H1 (cell line): Measurements from ENCODE around the gene SLC7A9. TPM values are rescaled to one million over a fixed set of nuclear protein-coding genes. Genes with fewer than 3 reads are reported as not detected.
A peak's percentile ranks its signal among the peaks of the same experiment; 100 is the strongest.

ENCODE experiments used
- CTCF ChIA-PET: fragments of 300-600 bp; sonication (Branson Sonifier 250); formaldehyde crosslinking; loops from one replicate; lab custom pipeline; 2021; ENCODE audit not compliant: partially characterized antibody; lab: Charles Lee
- POLR2A ChIA-PET: fragments of 300-600 bp; sonication (Branson Sonifier 250); formaldehyde crosslinking; loops from one replicate; lab custom pipeline; 2021; ENCODE audit warnings: inconsistent platforms; ENCODE audit not compliant: partially characterized antibody; lab: Charles Lee
- DNase-seq, 2 experiments: peaks; one replicate each; pipeline versions ENCODE4 v3.0.0 to v3.0.0-alpha.2; 2010 to 2022; ENCODE audit warnings: low spot score in 2 of 2, low read depth in 1 of 2, mixed read lengths in 1 of 2
- FAIRE-seq: peaks from 2 replicates; lab custom pipeline; 2011; peaks lifted over from hg19 to GRCh38; lab: Jason Lieb, UNC
- H2AFZ ChIP-seq: 2 replicates; pipeline ENCODE4 v1.8.1; 2012; ENCODE audit warnings: low read length, inconsistent platforms
- H2AK5ac ChIP-seq: 2 replicates; pipeline ENCODE4 v1.6.1; 2013; ENCODE audit warnings: low read depth, low read length
- H2BK120ac ChIP-seq: replicated peaks from 2 replicates; pipeline ENCODE3; 2013; ENCODE audit warnings: low read depth, low read length, inconsistent platforms
- H2BK12ac ChIP-seq: 2 replicates; pipeline ENCODE4 v1.6.1; 2013; ENCODE audit warnings: low read depth, low read length
- H2BK15ac ChIP-seq: 2 replicates; pipeline ENCODE4 v1.6.1; 2013; ENCODE audit warnings: low read length
- H2BK20ac ChIP-seq: 2 replicates; pipeline ENCODE4 v1.6.1; 2013; ENCODE audit warnings: low read length
- H2BK5ac ChIP-seq: 2 replicates; pipeline ENCODE4 v1.6.1; 2013; ENCODE audit warnings: low read depth, low read length
- H3K14ac ChIP-seq: 2 replicates; pipeline ENCODE4 v1.6.1; 2013; ENCODE audit warnings: inconsistent platforms; ENCODE audit not compliant: insufficient read length
- H3K18ac ChIP-seq: 2 replicates; pipeline ENCODE4 v1.6.1; 2013; ENCODE audit warnings: low read length; ENCODE audit errors: extremely low read depth
- H3K23ac ChIP-seq: 2 replicates; pipeline ENCODE4 v1.6.1; 2013; ENCODE audit warnings: inconsistent platforms; ENCODE audit not compliant: insufficient read length
- H3K23me2 ChIP-seq: 2 replicates; pipeline ENCODE4 v1.6.1; 2013; ENCODE audit warnings: low read depth, low read length
- H3K27ac ChIP-seq: 2 replicates; pipeline ENCODE4 v1.6.1; 2011; ENCODE audit warnings: low read depth, low read length, inconsistent platforms
- H3K27me3 ChIP-seq, 4 experiments: replicated peaks in 1 of 4; 1 replicate in 1 of 4; 2 replicates in 3 of 4; pipeline versions ENCODE4 v1.6.1 to v1.8.1; 2011 to 2013; ENCODE audit warnings: low read length in 3 of 4, mild to moderate bottlenecking in 3 of 4, inconsistent platforms in 2 of 4, mixed read lengths in 2 of 4, moderate library complexity in 1 of 4; ENCODE audit not compliant: control insufficient read depth in 3 of 4, insufficient read depth in 3 of 4; ENCODE audit errors: extremely low read depth in 1 of 4
- H3K36me3 ChIP-seq, 4 experiments: 2 replicates each; pipeline versions ENCODE4 v1.6.1 to v1.8.1; 2011 to 2013; ENCODE audit warnings: mild to moderate bottlenecking in 4 of 4, low read length in 3 of 4, moderate library complexity in 2 of 4, control low read depth in 1 of 4, inconsistent platforms in 1 of 4; ENCODE audit not compliant: insufficient read depth in 4 of 4, control insufficient read depth in 2 of 4
- H3K4ac ChIP-seq: replicated peaks from 2 replicates; pipeline ENCODE3; 2013; ENCODE audit warnings: low read length, low read depth, mixed read lengths, inconsistent platforms; ENCODE audit not compliant: insufficient read length
- H3K4me1 ChIP-seq, 4 experiments: replicated peaks in 1 of 4; 1 replicate in 1 of 4; 2 replicates in 3 of 4; pipeline versions ENCODE4 v1.6.1 to v1.8.1; 2011 to 2013; ENCODE audit warnings: low read length in 3 of 4, inconsistent platforms in 2 of 4, mixed read lengths in 1 of 4; ENCODE audit not compliant: insufficient read depth in 4 of 4, control insufficient read depth in 3 of 4
- H3K4me2 ChIP-seq, 2 experiments: 2 replicates each; pipeline versions ENCODE4 v1.6.1 to v1.8.1; 2011 to 2013; ENCODE audit warnings: low read depth in 2 of 2, low read length in 2 of 2, control low read depth in 1 of 2, inconsistent platforms in 1 of 2, mild to moderate bottlenecking in 1 of 2; ENCODE audit not compliant: insufficient read depth in 1 of 2
- H3K4me3 ChIP-seq, 4 experiments: fragments of 200-600, 300-600 bp in 1 of 4; sonication (generic), shearing (Covaris generic), sonication (Bioruptor Twin) in 1 of 4; 2 replicates each; pipeline versions ENCODE4 v1.5.1 to v1.8.1; 2011 to 2016; ENCODE audit warnings: low read length in 4 of 4, low read depth in 3 of 4, control low read depth in 2 of 4, inconsistent platforms in 2 of 4, mild to moderate bottlenecking in 2 of 4, mixed read lengths in 1 of 4, moderate library complexity in 1 of 4; ENCODE audit not compliant: insufficient read depth in 2 of 4; ENCODE audit errors: extremely low read depth in 1 of 4
- H3K56ac ChIP-seq: replicated peaks from 2 replicates; pipeline ENCODE3; 2013; ENCODE audit warnings: low read depth, mild to moderate bottlenecking, mixed read lengths, low read length, inconsistent platforms; ENCODE audit not compliant: insufficient read length
- H3K79me1 ChIP-seq: 2 replicates; pipeline ENCODE4 v1.6.1; 2013; ENCODE audit warnings: low read depth, low read length, control low read depth
- H3K79me2 ChIP-seq, 2 experiments: 2 replicates each; pipeline versions ENCODE4 v1.6.1 to v1.8.1; 2012 to 2013; ENCODE audit warnings: low read length in 2 of 2, mild to moderate bottlenecking in 2 of 2, inconsistent platforms in 1 of 2; ENCODE audit not compliant: insufficient read depth in 2 of 2, control insufficient read depth in 1 of 2
- H3K9ac ChIP-seq, 4 experiments: replicated peaks in 1 of 4; 1 replicate in 1 of 4; 2 replicates in 3 of 4; pipeline versions ENCODE4 v1.6.1 to v1.8.1; 2011 to 2013; ENCODE audit warnings: low read depth in 3 of 4, low read length in 3 of 4, control low read depth in 2 of 4, mild to moderate bottlenecking in 2 of 4, moderate library complexity in 2 of 4, inconsistent platforms in 1 of 4; ENCODE audit errors: extremely low read depth in 1 of 4
- H3K9me3 ChIP-seq, 2 experiments: 2 replicates each; pipeline versions ENCODE4 v1.6.1 to v1.8.1; 2012 to 2013; ENCODE audit warnings: mild to moderate bottlenecking in 2 of 2, moderate library complexity in 2 of 2, control low read depth in 1 of 2, inconsistent platforms in 1 of 2, low read depth in 1 of 2, low read length in 1 of 2, mixed read lengths in 1 of 2; ENCODE audit not compliant: insufficient read depth in 2 of 2
- H4K20me1 ChIP-seq, 2 experiments: replicated peaks in 1 of 2; 2 replicates each; pipeline versions ENCODE3 to v1.8.1; 2011 to 2013; ENCODE audit warnings: inconsistent platforms in 2 of 2, low read length in 2 of 2, mild to moderate bottlenecking in 1 of 2; ENCODE audit not compliant: insufficient read depth in 2 of 2, control insufficient read depth in 1 of 2
- H4K5ac ChIP-seq: 2 replicates; pipeline ENCODE4 v1.6.1; 2013; ENCODE audit warnings: low read length, low read depth, mixed read lengths, inconsistent platforms; ENCODE audit not compliant: insufficient read length
- H4K8ac ChIP-seq: 2 replicates; pipeline ENCODE4 v1.8.0; 2013; ENCODE audit warnings: mild to moderate bottlenecking, moderate library complexity, low read length, inconsistent platforms; ENCODE audit not compliant: insufficient read depth; ENCODE audit errors: extremely low read depth
- H4K91ac ChIP-seq: replicated peaks from 2 replicates; pipeline ENCODE3; 2013; ENCODE audit warnings: low read length, mixed read lengths, inconsistent platforms; ENCODE audit not compliant: insufficient read length
- CHD2 ChIP-seq: IDR thresholded peaks from 2 replicates; pipeline ENCODE4 v1.6.1; 2012; ENCODE audit warnings: low read length, improper control_type of control experiment
- EGR1 ChIP-seq: IDR thresholded peaks from 2 replicates; pipeline ENCODE4 v1.6.1; 2011; ENCODE audit warnings: low read depth, low read length, borderline replicate concordance
- EZH2 ChIP-seq: fragments of 200-600 bp; sonication (generic); IDR thresholded peaks from 2 replicates; pipeline ENCODE4 v1.7.1; 2012; ENCODE audit warnings: low read depth, mild to moderate bottlenecking, moderate library complexity, low read length, inconsistent platforms; ENCODE audit not compliant: severe bottlenecking
- JUN ChIP-seq: IDR thresholded peaks from 2 replicates; pipeline ENCODE4 v1.6.1; 2011; ENCODE audit warnings: low read depth, mild to moderate bottlenecking, improper control_type of control experiment, low read length
- KDM1A ChIP-seq: fragments of 200-600, 300-600 bp; sonication (generic); IDR thresholded peaks from 2 replicates; pipeline ENCODE4 v1.7.1; 2016; ENCODE audit warnings: mild to moderate bottlenecking, low read length, borderline replicate concordance
- MAX ChIP-seq: IDR thresholded peaks from 2 replicates; pipeline ENCODE4 v1.6.1; 2012; ENCODE audit warnings: inconsistent platforms
- SRF ChIP-seq: IDR thresholded peaks from 2 replicates; pipeline ENCODE4 v1.6.1; 2011; ENCODE audit warnings: mild to moderate bottlenecking, low read depth, low read length, moderate library complexity
- TAF7 ChIP-seq: optimal IDR thresholded peaks from 2 replicates; pipeline ENCODE3; 2011; ENCODE audit warnings: low read depth, mild to moderate bottlenecking, inconsistent platforms, low read length, moderate library complexity, borderline replicate concordance
- whole genome bisulfite sequencing, 2 experiments: shearing (Covaris generic) in 1 of 2; methylation state at CpG; one replicate each; pipeline versions ENCODE4 v1.1.6 to v1.1.7; 2013 to 2015; ENCODE audit warnings: low lambda C conversion rate in 2 of 2, mixed read lengths in 2 of 2, inconsistent platforms in 1 of 2, low coverage in 1 of 2, missing lambda C conversion rate in 1 of 2; ENCODE audit not compliant: insufficient replicate concordance in 2 of 2, insufficient coverage in 1 of 2, insufficient read length in 1 of 2; ENCODE audit errors: extremely low coverage in 1 of 2, missing lambda C conversion rate in 1 of 2; 5-methylcytosine and 5-hydroxymethylcytosine counted together
- polyA plus RNA-seq, 7 experiments: library from polyadenylated mRNA; depleted of rRNA in 3 of 7; stranded (reverse) in 5 of 7; unstranded in 2 of 7; fragments of >200 nt in 5 of 7; fragments of 200-250 nt in 2 of 7; gene quantifications; 1 replicate in 5 of 7; 2 replicates in 1 of 7; 4 replicates in 1 of 7; pipeline versions ENCODE4 v1.2.1 to v1.2.3, GENCODE V29; 2011 to 2013; ENCODE audit warnings: missing spikeins in 2 of 7, mixed read lengths in 2 of 7
- total RNA-seq: library from RNA; stranded (reverse); fragmentation: NEBNext Ultra II Directional; extraction: Animal tissue kit (Norgen Biotek cat#: 25700); gene quantifications from 2 replicates; pipeline ENCODE4 v1.2.1, GENCODE V29; 2021
- TF ChIP-seq, protein P1 (sequence below), 3 experiments: IDR thresholded peaks; 1 replicate in 2 of 3; 2 replicates in 1 of 3; pipeline versions ENCODE4 v1.5.1 to v1.6.1; 2011; ENCODE audit warnings: low read length in 3 of 3, mild to moderate bottlenecking in 3 of 3, inconsistent platforms in 2 of 3, low read depth in 1 of 3, moderate library complexity in 1 of 3; ENCODE audit not compliant: insufficient read depth in 1 of 3; ENCODE audit errors: control extremely low read depth in 1 of 3

SLC7A9 gene
- total and polyA plus RNA-seq, 2 of the 8 experiments (the other 6 are each of a cell fraction or from before 2014, with no cell fraction given) = 0.15 TPM; not detected in 1

DNA sequence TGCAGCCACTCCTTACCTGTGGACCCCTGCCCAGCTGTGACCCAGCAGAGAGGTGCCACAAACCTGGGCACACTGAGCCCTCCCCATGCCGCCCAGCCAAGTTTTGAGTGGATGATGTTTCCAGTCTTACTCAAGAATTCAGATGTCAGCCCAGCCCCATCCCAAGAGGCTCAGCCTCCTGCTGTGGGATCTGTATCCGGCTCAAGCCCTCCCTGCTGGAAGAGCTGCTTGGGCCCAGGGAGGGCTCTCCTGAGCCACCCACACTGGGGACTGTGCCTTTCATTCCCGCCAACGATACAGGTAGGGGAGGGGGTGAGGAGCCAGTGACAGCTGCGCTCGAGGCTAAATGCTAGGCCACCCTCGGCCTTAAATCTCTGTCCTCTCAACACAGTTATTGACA, 5.9 kb upstream of the SLC7A9 start:
- no peaks in the 10 kb centered on the region for H3K27me3 ChIP-seq
- H3K79me1 ChIP-seq = no peaks in the 10 kb centered on the region
- H3K79me2 ChIP-seq = no peaks in the 10 kb centered on the region
- no peaks in the 10 kb centered on the region for H3K36me3 ChIP-seq
- no peak overlapping the region for H2BK12ac ChIP-seq
- no peak overlapping the region for H4K91ac ChIP-seq
- H4K5ac ChIP-seq = no peak overlapping the region
- no peak overlapping the region for H2BK5ac ChIP-seq
- H4K8ac ChIP-seq = no peak overlapping the region
- H3K56ac ChIP-seq = no peak overlapping the region
- no peaks in the 10 kb centered on the region for H3K9me3 ChIP-seq
- no peak overlapping the region for H2BK20ac ChIP-seq
- no peak overlapping the region for H2BK120ac ChIP-seq
- CTCF ChIA-PET = interaction anchor here (0.8 to 1.7 kb wide), 2 partner anchors 9 to 13 kb away, joined by 3 read pairs; no protein-coding TSS in a partner anchor
- no peak overlapping the region for H2AFZ ChIP-seq
- DNase-seq = peak in 1 of 2 experiments; percentile 51
- H3K4ac ChIP-seq = no peak overlapping the region
- no peak overlapping the region for H2BK15ac ChIP-seq
- H2AK5ac ChIP-seq = no peak overlapping the region
- no peak overlapping the region for H3K9ac ChIP-seq
- H3K4me1 ChIP-seq = peaks cover 0 to 3% (median 2%) of the 10 kb centered on the region in 4 experiments; a peak in 4 of 7 replicates
- peaks cover 0 to 1% of the 10 kb centered on the region in 2 experiments for H4K20me1 ChIP-seq
- H3K4me2 ChIP-seq = no peak overlapping the region
- no peak for FAIRE-seq
- H3K18ac ChIP-seq = no peak overlapping the region
- no peak overlapping the region for H3K4me3 ChIP-seq
- no peak overlapping the region for H3K23ac ChIP-seq
- no peak overlapping the region for H3K14ac ChIP-seq
- H3K23me2 ChIP-seq = no peaks in the 10 kb centered on the region
- H3K27ac ChIP-seq = no peak overlapping the region
- POLR2A ChIA-PET = no interaction called here
- 64% methylated on average over 7 of the region's 7 CpGs; no CpG with 5 or more reads in 1 of the 2 experiments for WGBS, 2 experiments
- TF ChIP-seq CHD2 = no peak
- TF ChIP-seq JUN = no peak
- TF ChIP-seq, protein P1, sequence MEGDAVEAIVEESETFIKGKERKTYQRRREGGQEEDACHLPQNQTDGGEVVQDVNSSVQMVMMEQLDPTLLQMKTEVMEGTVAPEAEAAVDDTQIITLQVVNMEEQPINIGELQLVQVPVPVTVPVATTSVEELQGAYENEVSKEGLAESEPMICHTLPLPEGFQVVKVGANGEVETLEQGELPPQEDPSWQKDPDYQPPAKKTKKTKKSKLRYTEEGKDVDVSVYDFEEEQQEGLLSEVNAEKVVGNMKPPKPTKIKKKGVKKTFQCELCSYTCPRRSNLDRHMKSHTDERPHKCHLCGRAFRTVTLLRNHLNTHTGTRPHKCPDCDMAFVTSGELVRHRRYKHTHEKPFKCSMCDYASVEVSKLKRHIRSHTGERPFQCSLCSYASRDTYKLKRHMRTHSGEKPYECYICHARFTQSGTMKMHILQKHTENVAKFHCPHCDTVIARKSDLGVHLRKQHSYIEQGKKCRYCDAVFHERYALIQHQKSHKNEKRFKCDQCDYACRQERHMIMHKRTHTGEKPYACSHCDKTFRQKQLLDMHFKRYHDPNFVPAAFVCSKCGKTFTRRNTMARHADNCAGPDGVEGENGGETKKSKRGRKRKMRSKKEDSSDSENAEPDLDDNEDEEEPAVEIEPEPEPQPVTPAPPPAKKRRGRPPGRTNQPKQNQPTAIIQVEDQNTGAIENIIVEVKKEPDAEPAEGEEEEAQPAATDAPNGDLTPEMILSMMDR (IDR thresholded peaks at IDR 0.05; ENCODE audit: control extremely low read depth in 1 of 3, insufficient read depth in 1 of 3, low read depth in 1 of 3, low read length in 3 of 3) = no peak
- TF ChIP-seq KDM1A = no peak
- no peak for TF ChIP-seq EZH2
- no peak for TF ChIP-seq TAF7
- no peak for TF ChIP-seq EGR1
- no peak for TF ChIP-seq SRF
- TF ChIP-seq MAX = no peak
